VCaP (cell line): ENCODE measurements around the gene UAP1.

Experiments
- H3K27ac ChIP-seq: fragments of 450-650 bp; 2 replicates; pipeline ENCODE4 v1.5.1; 2017
- TF ChIP-seq, protein P1 (sequence below): fragments of 450-650 bp; conservative IDR thresholded peaks from 2 replicates; pipeline ENCODE4 v1.5.1; 2017; ENCODE audit warnings: mild to moderate bottlenecking, moderate library complexity

The UAP1 gene

DNA sequence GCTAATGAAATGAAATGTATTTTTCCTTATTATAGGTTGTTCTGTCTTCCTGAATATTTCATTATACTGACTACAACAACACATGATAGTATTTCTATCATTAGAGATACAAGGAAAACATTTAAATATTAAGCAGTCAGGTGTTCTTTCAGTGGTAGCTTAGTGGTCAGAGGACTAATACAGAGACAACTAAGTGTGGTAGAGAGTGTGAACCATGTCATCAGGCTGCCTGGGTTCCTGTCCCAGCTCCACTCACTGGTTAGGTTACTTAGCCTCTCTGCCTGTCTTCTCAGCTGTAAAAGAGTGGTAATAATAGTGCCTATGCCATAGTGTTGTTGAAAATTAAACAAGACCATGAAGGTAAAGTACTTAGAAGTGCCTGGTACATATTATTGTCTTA is 3.9 kb downstream of the UAP1 start:
- TF ChIP-seq, protein P1, sequence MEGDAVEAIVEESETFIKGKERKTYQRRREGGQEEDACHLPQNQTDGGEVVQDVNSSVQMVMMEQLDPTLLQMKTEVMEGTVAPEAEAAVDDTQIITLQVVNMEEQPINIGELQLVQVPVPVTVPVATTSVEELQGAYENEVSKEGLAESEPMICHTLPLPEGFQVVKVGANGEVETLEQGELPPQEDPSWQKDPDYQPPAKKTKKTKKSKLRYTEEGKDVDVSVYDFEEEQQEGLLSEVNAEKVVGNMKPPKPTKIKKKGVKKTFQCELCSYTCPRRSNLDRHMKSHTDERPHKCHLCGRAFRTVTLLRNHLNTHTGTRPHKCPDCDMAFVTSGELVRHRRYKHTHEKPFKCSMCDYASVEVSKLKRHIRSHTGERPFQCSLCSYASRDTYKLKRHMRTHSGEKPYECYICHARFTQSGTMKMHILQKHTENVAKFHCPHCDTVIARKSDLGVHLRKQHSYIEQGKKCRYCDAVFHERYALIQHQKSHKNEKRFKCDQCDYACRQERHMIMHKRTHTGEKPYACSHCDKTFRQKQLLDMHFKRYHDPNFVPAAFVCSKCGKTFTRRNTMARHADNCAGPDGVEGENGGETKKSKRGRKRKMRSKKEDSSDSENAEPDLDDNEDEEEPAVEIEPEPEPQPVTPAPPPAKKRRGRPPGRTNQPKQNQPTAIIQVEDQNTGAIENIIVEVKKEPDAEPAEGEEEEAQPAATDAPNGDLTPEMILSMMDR, result no peak
- no peak overlapping the region for H3K27ac ChIP-seq

DNA sequence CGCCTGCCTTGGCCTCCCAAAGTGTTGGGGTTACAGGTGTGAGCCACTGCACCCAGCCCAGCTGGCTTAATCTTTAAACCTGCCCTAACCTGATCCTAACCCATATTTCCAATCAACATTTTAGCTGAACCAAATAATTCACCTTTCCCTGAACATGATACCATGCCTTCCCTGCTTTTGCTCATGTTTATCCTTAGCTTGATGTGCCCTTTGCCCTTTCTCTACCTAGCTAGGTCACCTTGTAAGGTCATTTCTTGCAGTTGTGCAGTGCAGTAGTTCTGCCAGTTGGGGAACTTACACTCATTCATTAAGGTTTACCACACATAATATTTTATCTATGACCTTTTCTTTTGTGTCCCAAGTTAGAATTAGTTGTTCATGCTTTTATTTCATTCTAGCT is 5.3 kb downstream of the UAP1 start:
- TF ChIP-seq, protein P1, result no peak

DNA sequence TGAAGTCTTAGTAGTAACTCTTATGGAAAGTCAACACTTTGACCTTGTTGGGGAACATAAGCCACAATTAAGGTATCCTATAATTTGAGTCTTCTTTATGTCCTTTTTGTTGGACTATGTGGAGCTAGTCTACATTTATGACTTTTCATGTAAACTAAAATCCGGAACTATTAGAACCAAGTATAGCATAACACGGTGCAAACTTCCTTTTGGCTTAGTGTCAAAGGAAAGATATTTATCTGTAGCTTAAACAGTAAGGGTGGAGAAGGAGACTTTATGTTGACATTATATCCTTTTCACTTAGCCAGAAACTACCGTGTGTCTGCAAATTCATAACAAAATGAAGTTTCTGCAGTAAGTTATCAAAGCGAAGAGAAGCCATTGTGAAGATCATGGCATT is 7.3 kb downstream of the UAP1 start:
- TF ChIP-seq, protein P1, result no peak
- H3K27ac ChIP-seq, result peak overlapping the region; percentile 87

More for the DNA sequence above, 5.3 kb downstream of the UAP1 start:
- peak overlapping the region; percentile 87 for H3K27ac ChIP-seq

- H3K27ac ChIP-seq, result peak overlapping the region; percentile 87
- TF ChIP-seq, protein P1, result no peak
Measured at GRCh38 chr1:162570718-162571117, 9.2 kb downstream of the UAP1 start.

DNA sequence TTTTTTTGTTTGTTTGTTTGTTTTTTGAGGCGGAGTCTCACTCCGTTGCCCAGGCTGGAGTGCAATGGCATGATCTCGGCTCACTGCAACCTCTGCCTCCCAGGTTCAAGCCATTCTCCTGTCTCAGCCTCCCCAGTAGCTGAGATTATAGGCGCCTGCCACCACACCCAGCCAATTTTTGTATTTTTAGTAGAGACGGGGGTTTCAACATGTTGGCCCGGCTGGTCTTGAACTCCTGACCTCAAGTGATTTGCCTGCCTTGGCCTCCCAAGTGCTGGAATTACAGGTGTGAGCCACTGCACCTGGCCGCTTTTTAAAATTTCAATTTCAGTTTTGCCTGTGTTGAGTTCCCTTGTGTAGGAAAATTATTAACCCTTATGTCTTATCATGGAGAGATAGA is 9.6 kb downstream of the UAP1 start:
- H3K27ac ChIP-seq, result peak overlapping the region; percentile 87

GRCh38 chr1:162571696-162572095 is 10.2 kb downstream of the UAP1 start:
- peak overlapping the region; percentile 87 for H3K27ac ChIP-seq
- TF ChIP-seq, protein P1, result no peak

DNA sequence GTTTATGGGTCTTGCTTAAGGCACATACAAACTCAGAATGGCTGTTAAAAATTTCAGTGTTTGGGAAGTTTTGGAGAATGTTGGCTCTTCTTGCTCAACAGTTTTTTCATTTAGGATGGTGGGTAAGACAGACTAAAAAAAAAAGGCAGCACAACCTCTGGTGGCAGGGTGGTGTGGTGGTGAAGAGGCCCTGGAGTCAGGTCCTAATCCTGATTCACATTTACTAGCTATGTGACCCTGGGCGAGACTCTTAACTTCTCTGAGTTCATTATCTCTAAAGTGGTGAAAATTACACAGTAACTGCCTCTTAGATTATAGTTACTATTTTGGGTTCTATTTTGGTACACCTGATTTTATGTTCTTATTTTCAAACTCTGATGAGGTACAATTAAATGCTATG is 11.6 kb downstream of the UAP1 start:
- H3K27ac ChIP-seq, result peak overlapping the region; percentile 87
- TF ChIP-seq, protein P1, result no peak

- TF ChIP-seq, protein P1, result no peak
- peak overlapping the region; percentile 87 for H3K27ac ChIP-seq
Measured at GRCh38 chr1:162578071-162578700, 16.7 kb downstream of the UAP1 start.
